Aorta (tissue), 4 donors: Measurements from ENCODE around the gene NOA1. TPM values are rescaled to one million over a fixed set of nuclear protein-coding genes. Genes with fewer than 3 reads are reported as not detected.

ENCODE experiments used
- polyA plus RNA-seq, 2 donors: library from polyadenylated mRNA; stranded (reverse); fragments of 200-250 nt; gene quantifications; one replicate each; pipeline ENCODE4 v1.2.3, GENCODE V29; 2013
- total RNA-seq, 2 donors: library from RNA; stranded (reverse); fragmentation: NEBNext Ultra II Directional; extraction: Animal tissue kit (Norgen Biotek cat#: 25700); gene quantifications; one replicate each; pipeline ENCODE4 v1.2.1, GENCODE V29; 2021
- donor health status: healthy with polysubstance abuse.
- donor health status: Bipolar disorder and iron deficiency.
- donor health status: DM: no; HTN: no; CAD: no.
- donor health status: DM: yes; HTN: yes; CAD: no.

The NOA1 gene
- total and polyA plus RNA-seq, 4 donors, result 10.0 to 15.4 (median 12.2) TPM

Other genes starting within 250 kb of the NOA1 start
- gene SPINK2, start 155.9 kb downstream of the NOA1 start, total RNA-seq, result not detected
- 1 to 10 TPM in 1 of 2 donors, not detected in 1; 3.6 TPM for gene SPINK2, start 155.9 kb downstream of the NOA1 start, polyA plus RNA-seq
- gene REST, start 69.7 kb downstream of the NOA1 start, total RNA-seq, result 10 to 100 TPM; 33.5 to 39.1 TPM
- gene REST, start 69.7 kb downstream of the NOA1 start, polyA plus RNA-seq, result 1 to 10 TPM; 5.7 to 6.8 TPM
- gene POLR2B, start 1.3 kb upstream of the NOA1 start, total RNA-seq, result 10 to 100 TPM; 61.8 to 69.6 TPM
- 10 to 100 TPM; 18.7 to 34.5 TPM for gene POLR2B, start 1.3 kb upstream of the NOA1 start, polyA plus RNA-seq
- 1,000 to 10,000 TPM; 2,521 to 2,714 TPM for gene IGFBP7, start 132.8 kb upstream of the NOA1 start, total RNA-seq
- 1,000 to 10,000 TPM; 2,886 to 5,050 TPM for gene IGFBP7, start 132.8 kb upstream of the NOA1 start, polyA plus RNA-seq